ENCODE measurements around the gene HPX. TPM values are rescaled to one million over a fixed set of nuclear protein-coding genes. Genes with fewer than 3 reads are reported as not detected.
A peak's percentile ranks its signal among the peaks of the same experiment; 100 is the strongest.

The HPX gene
- total and polyA plus RNA-seq, 2 of the 13 experiments (the other 11 are each of a cell fraction or from before 2014, with no cell fraction given) = 9.2 to 57.4 TPM

DNA sequence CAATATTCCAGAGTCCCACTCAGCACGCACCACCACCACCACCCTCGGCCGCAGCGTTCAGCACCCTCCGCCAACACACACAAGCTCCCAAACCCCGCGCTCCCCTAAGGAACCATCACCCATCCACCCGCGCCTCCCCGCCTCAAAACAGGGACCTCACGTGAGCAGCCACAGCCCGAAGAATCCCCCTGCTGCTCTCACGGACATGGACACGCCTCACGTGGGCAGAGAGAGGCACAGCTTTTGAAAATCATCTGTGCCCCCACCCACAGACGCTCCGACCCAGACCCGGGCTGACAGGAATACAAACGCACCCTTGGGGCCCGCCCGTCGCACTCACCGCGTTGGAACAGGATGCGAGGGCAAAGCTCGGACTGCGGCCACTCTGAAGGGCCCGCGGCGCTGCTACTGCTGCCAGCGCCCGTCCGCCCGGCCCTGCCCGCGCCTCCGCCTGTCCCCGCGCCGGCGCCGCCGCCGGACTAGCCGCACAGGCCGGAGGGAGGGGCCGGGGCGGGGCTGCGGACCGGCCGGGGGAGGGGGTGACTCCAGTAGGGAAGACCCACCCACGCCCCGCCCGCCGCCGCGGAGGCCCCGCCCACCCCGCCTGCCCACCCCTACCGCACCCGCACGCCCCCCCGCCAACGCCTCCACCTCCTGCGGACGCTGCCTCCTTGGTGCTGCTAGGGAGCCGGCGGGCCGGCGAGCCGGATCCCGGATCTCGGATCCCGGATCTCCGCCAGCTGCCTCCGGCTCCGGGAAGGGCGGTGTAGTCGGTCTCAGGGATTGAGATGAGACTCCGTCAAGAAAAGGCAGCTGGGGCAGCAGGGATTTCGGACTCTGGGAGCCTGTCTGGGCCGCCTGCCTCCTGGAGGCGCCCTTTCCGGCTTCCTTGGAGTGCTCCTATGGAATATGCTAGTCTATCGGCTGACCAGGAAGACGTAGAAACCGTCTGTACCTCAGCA lies 32.9 kb upstream of the HPX start, which contains the start of gene TRIM3:
Gene TRIM3 (minus strand): TSS at position 491 of the 962 bp plus-strand sequence. CDS start 8,246 bp downstream, outside the sequence.
- in situ Hi-C loops (cut with HindIII; ENCODE audit: extremely low pct_ligation_motif_present, low pct_unique_long_range_greater_than_20kb) = no loop called here
- TF ChIP-seq GABPB1 (CRISPR knock-in tag; IDR thresholded peaks at IDR 0.05) (peak; percentile 44; the same call in 1 of the 2 replicates), MAZ (IDR thresholded peaks at IDR 0.05; ENCODE audit: borderline replicate concordance, low read depth, low read length) (no peak), MAZ (CRISPR knock-in tag; IDR thresholded peaks at IDR 0.05; ENCODE audit: low read depth) (peak; percentile 76), MXD1 (CRISPR knock-in tag; IDR thresholded peaks at IDR 0.05) (peak; percentile 52; the same call in 1 of the 2 replicates), KDM5B (CRISPR knock-in tag; IDR thresholded peaks at IDR 0.05; ENCODE audit: borderline replicate concordance) (0 out of 2 replicates have a peak, but pooled peaks have one; percentile 24), RELA (CRISPR knock-in tag; IDR thresholded peaks at IDR 0.05) (no peak), ZSCAN22 (CRISPR knock-in tag; IDR thresholded peaks at IDR 0.05) (peak; percentile 87), ZBTB38 (CRISPR knock-in tag; IDR thresholded peaks at IDR 0.05) (0 out of 2 replicates have a peak, but pooled peaks have one; percentile 46), TAF1 (CRISPR knock-in tag; IDR thresholded peaks at IDR 0.05) (peak; percentile 8; the same call in 1 of the 2 replicates), SETDB1 (CRISPR knock-in tag; IDR thresholded peaks at IDR 0.05; ENCODE audit: borderline replicate concordance) (no peak), HINFP (CRISPR knock-in tag; IDR thresholded peaks at IDR 0.05; ENCODE audit: low read depth) (0 out of 2 replicates have a peak, but pooled peaks have one; percentile 51), SAP130 (CRISPR knock-in tag; IDR thresholded peaks at IDR 0.05; ENCODE audit: low read depth) (peak; percentile 67), ZGPAT (CRISPR knock-in tag; IDR thresholded peaks at IDR 0.05) (0 out of 2 replicates have a peak, but pooled peaks have one; percentile 11), ZNF781 (CRISPR knock-in tag; IDR thresholded peaks at IDR 0.05; ENCODE audit: borderline replicate concordance, not compliant biosample characterization) (no peak), RAD21 (CRISPR knock-in tag; IDR thresholded peaks at IDR 0.05) (0 out of 2 replicates have a peak, but pooled peaks have one; percentile 18), SIN3A (IDR thresholded peaks at IDR 0.05; ENCODE audit: borderline replicate concordance, low read depth, low read length) (peak; percentile 36; the same call in 1 of the 2 replicates)
- TF ChIP-seq, protein P1, sequence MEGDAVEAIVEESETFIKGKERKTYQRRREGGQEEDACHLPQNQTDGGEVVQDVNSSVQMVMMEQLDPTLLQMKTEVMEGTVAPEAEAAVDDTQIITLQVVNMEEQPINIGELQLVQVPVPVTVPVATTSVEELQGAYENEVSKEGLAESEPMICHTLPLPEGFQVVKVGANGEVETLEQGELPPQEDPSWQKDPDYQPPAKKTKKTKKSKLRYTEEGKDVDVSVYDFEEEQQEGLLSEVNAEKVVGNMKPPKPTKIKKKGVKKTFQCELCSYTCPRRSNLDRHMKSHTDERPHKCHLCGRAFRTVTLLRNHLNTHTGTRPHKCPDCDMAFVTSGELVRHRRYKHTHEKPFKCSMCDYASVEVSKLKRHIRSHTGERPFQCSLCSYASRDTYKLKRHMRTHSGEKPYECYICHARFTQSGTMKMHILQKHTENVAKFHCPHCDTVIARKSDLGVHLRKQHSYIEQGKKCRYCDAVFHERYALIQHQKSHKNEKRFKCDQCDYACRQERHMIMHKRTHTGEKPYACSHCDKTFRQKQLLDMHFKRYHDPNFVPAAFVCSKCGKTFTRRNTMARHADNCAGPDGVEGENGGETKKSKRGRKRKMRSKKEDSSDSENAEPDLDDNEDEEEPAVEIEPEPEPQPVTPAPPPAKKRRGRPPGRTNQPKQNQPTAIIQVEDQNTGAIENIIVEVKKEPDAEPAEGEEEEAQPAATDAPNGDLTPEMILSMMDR (CRISPR knock-in tag; IDR thresholded peaks at IDR 0.05) = peak; percentile 34

More for the DNA sequence above, 32.9 kb upstream of the HPX start, which contains the start of gene TRIM3:
- no peaks in the 10 kb centered on the region; the same call in 1 of the 2 replicates for H4K20me1 ChIP-seq (ENCODE audit: insufficient read depth, low read length)
- H2AFZ ChIP-seq (ENCODE audit: low read length) = no peak within 1 kb of the TSS
- no peaks in the 10 kb centered on the region for H3K79me2 ChIP-seq (ENCODE audit: insufficient read depth, low read length)
- CTCF ChIA-PET (ENCODE audit: low intra/inter-chr PET ratio, low total read pairs) = no interaction called here
- no peak for FAIRE-seq
- peak within 1 kb of the TSS; percentile 99 for H3K4me2 ChIP-seq (ENCODE audit: low read depth, low read length)
- intact Hi-C loops (cut with micrococcal nuclease; ENCODE audit: unreplicated experiment) = loop anchor here (2.0 kb wide), 1 partner anchor 33 kb away; the partner anchor contains the start of gene HPX
- peak within 1 kb of the TSS; percentile 78 to 97 (median 88) for H3K4me3 ChIP-seq (replicated peaks in 1 of 3; ENCODE audit: insufficient read depth in 1 of 3, low read depth in 2 of 3, low read length in 3 of 3)
- no peaks in the 10 kb centered on the region for H3K9me3 ChIP-seq (ENCODE audit: low read length)
- no peaks in the 10 kb centered on the region; a peak in 1 of 5 replicates for H3K27me3 ChIP-seq (ENCODE audit: control insufficient read depth in 1 of 2, insufficient read depth in 2 of 2, low read length in 2 of 2)
- H3K36me3 ChIP-seq (replicated peaks in 1 of 2; ENCODE audit: control insufficient read depth in 1 of 2, insufficient read depth in 2 of 2, low read length in 2 of 2) = peaks cover 8 to 20% of the 10 kb centered on the region in 2 experiments
- POLR2A ChIA-PET = interaction anchor here (0.8 to 3.3 kb wide), 6 partner anchors 8 to 138 kb away, joined by 3 to 9 read pairs (median 4); partner anchors contain the start of genes ARFIP2, HPX, SMPD1 and TAF10
- peak within 1 kb of the TSS; percentile 70 for H3K9ac ChIP-seq (ENCODE audit: insufficient read depth, low read depth, low read length)
- WGBS (ENCODE audit: low lambda C conversion rate) = 1% methylated on average over 22 of the region's 87 CpGs
- H3K27ac ChIP-seq (ENCODE audit: extremely low read length, insufficient read depth, low read length) = peak within 1 kb of the TSS; percentile 44
- DNase-seq (ENCODE audit: low spot score) = peak; percentile 50
- no TSS peak for BruUV-seq (replicated peaks)
- peak; percentile 88 for ATAC-seq
- H3K4me1 ChIP-seq (ENCODE audit: insufficient read depth, low read length) = peaks cover 48% of the 10 kb centered on the region

All from HepG2 (cell line).